NCI-H1105 (cell line): ENCODE measurements around the gene USP11.

Experiments used
- DNase-seq: peaks from one replicate; lab custom pipeline; 2025; lab: John Stamatoyannopoulos, UW

Gene USP11

DNA sequence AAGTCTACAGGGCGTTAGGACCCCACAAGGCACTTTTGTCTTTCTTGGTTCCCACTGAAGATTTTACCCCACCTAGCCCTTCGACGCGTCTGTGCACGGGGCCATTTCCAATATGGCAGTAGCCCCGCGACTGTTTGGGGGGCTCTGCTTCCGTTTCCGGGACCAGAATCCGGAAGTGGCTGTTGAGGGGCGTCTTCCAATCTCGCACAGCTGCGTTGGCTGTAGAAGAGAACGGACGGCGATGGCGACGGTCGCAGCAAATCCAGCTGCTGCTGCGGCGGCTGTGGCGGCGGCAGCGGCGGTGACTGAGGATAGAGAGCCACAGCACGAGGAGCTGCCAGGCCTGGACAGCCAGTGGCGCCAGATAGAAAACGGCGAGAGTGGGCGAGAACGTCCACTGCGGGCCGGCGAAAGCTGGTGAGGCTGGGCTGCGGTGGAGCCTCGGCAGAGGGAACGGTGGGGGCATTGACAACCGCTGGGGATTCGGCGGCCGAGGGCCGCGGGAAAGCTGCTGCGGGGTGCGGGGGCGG is at the start of gene USP11:
TSS of gene USP11 (plus strand) at position 207 of the 530 bp plus-strand sequence. CDS start at position 242, 35 bp downstream.
- DNase-seq = peak; percentile 58

DNA sequence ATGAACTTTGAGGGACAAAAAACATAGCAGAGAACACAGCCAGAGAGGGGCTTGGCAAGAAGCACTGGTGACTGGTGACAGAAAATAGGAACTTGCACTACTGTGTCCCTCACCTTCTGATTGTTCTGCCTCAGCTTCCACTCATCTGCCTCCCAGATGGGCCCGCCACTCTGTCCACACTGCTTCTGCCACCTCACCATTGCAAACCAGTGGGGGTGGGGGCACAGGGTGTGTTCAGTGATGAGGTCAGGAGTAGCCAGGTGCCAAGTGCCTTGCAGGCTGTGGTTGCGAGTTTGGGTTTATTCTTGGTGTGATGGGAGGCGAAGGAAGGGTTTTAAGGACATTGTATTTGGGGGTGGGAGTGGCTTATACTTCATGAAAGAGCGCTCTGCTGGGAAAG is 48.3 kb upstream of the USP11 start:
- no peak for DNase-seq

DNA sequence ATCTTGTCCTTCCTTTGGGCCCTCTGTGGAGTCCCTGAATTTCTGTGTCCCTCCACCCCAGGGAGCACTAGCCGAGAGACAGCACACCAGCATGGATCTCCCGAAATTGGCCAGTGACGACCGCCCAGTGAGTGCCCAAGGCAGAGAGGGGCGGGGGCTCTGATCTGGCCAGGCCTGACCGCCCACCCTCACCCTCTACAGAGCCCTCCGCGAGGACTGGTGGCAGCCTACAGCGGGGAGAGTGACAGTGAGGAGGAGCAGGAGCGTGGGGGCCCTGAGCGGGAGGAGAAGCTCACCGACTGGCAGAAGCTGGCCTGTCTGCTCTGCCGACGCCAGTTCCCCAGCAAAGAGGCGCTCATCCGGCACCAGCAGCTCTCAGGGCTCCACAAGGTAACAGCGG is 47.6 kb upstream of the USP11 start:
- no peak for DNase-seq

DNA sequence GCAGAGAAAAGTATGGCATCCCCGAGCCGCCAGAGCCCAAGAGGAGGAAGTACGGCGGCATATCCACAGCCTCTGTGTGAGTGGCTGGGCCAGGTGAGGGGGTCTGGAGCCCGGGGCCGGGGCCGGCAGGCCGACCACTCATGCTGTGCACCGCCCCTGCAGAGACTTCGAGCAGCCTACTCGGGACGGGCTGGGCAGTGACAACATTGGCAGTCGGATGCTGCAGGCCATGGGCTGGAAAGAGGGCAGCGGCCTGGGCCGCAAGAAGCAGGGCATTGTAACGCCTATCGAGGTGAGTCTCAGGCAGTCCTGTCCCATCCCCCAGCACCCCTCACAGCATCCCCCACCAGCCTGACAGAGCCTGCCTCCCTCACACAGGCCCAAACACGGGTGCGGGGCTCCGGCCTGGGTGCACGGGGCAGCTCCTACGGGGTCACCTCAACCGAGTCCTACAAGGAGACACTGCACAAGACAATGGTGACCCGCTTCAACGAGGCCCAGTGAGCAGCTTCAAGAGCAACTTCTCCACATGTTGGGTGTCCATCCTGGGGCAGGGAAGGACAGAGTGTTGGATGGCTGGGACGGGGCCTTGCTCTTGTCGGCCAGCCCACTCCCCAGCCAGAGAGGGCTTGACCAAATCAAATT is 46.6 kb upstream of the USP11 start:
- DNase-seq = no peak

DNA sequence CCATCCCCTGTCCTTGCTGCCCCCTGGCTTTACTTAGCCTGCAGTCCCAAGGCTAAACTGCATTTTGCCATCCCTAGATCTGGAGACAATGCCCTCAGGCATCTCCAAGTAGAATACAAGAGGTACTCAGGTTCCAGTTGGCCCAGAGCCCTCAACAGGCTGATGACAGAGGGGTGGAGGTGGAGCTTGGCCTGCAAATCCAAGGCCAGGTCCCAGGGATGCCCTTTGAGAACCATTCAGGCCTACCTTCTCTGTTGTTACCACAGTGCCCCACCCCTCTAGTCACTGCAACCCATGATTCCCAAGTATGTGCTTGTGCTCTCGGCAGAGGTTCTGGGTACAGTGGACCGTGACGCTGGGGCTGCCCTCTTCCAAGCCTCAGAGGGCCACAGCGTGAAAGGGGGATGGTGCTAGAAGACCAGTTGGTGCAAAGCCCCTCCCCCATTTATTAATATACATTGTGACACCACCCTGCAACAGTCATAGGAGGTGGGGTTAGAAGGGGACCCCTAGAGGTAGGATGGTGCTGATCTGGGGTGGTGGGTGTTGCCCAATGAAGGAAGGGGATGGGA is 45.6 kb upstream of the USP11 start:
- DNase-seq = no peak

DNA sequence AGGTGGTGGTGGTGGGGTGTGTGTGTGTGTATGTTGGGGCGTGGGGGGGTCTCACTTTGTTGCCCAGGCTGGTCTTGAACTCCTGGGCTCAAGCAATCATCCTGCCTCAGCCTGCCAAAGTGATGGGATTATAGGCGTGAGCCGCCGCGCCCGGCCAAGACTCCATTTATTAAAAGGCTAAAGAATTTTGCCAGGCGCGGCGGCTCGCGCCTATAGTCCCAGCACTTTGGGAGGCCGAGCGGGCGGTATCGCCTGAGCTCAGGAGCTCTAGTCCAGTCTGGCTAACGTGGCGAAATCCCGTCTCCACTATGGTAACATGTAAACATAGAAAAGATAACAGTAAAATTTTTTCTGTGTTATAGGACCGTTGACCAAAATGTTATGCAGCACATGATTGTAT is 42.9 kb upstream of the USP11 start:
- no peak for DNase-seq

DNA sequence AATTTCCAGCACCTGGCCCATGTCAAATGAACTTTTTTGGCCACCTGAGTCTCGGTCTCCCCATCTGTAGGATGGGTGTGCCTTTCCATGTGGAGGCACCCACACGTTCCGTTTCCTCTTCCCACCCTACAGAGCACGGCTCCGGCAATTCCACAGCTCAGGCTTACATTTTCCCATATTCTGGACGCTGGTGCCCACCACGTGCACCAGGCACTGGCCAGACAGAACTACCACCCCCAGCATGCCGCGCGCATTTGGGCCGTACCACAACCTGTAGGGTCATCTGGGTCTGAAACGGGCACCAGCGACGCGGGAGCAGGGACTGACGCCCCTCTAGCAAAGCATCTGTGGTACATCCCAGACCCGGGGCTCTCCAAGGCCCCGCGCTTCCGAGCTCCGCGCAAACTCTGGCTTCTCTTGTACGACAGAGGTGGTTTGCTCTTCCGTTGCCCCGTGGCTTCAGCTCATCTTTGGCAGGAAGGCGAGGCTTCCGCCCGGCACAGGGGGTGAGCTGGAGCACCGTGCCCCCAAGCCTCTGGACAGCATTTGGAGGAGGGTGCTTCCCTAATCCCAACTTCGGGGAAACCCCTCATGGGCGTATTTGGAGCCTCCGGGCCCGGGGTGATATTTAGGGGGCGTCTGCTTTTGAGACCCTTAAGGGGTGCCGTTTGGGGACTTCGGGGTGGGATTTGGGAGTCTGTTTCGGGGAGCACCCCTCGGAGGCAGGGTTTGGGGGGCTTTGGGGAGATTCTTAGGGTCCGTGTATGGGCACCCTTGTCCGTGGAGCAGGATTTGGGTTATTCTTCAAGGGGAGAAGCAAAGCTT is 42.2 kb upstream of the USP11 start:
- peak; percentile 83 for DNase-seq

DNA sequence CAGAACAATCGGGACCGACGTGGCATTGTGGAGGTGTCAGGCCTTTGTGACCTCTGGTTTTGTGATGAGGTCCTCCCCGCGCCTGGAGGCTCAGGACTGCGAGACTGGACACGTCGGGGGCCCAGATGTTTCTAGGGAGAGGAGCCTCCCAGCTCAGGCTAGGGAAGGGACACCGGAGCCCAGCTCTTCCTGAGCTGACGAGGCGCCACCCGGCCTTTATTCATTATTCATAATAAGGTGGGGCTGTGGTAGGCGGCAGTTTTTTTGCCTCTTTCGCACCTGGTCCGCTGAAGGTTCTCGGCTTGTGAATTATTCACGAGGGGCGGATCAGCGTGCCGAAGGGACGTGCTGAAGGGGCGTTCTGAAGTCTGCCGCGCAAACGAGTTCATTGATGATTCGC is 41.5 kb upstream of the USP11 start:
- DNase-seq = no peak

DNA sequence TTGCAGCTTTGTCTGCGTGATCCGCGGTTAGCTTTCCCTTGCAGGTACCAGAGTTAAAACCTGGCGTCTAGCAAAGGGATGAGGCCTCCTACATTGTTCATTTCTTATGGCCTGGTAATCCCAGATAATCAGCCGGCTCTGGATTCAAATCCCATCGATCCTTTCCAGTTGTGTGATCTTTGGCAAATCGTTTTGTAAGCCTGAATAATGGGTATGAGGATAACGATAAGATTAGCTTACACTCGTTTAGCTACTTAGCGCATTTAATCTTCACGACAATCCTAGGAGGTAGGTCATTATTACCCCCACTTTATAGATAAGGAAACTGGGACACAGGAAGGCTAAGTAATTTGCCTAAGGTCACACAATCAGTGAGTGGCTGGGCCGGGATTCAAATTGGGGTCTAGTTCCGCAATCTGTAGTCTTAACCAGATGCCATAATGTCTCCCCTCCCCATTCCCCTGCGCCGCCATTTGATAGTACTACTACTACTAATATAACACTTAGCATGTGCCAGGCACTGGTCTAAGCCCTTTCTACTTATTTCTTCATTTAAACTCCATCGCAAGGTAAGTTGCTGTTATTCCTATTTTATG is 40.9 kb upstream of the USP11 start:
- no peak for DNase-seq

DNA sequence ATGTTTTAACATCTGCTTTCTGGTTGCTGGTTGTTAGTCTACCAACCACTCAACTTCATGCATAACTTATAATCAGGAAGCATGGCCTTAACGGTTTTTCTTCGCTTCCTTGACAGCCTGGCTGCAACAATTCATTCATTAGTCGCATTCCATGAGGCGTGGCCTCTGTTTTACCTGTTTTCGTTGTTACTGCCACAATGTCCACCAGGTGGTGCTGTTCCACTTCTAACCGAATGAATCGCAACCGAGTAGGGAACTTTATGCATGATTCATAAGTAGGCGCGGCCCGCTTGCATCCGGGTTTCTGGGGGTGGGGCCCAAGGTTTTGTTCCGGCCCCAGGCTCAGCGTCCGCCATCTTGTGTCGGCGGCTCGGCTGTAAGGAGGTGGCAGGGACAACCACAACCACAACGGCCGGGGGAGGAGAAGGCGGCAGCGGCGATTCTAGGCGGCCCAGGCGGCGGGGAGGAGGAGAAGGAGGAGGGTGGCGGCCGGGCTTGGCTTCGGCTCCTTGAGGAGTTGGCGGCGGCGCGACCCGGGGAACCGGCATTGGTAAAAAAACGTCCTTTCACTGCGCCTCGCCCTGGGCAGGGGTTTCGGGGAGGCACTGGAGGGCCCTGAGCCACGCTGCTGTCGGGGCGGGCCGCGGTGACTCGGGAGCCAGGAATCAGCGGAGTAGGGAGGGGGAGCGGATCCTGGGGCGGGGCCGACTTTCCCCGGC is 39.2 kb upstream of the USP11 start, which contains the start of gene UBA1:
TSS of gene UBA1 (plus strand) at position 355 of the 719 bp plus-strand sequence. CDS start 4,974 bp downstream, outside the sequence.
- DNase-seq = peak; percentile 90

DNA sequence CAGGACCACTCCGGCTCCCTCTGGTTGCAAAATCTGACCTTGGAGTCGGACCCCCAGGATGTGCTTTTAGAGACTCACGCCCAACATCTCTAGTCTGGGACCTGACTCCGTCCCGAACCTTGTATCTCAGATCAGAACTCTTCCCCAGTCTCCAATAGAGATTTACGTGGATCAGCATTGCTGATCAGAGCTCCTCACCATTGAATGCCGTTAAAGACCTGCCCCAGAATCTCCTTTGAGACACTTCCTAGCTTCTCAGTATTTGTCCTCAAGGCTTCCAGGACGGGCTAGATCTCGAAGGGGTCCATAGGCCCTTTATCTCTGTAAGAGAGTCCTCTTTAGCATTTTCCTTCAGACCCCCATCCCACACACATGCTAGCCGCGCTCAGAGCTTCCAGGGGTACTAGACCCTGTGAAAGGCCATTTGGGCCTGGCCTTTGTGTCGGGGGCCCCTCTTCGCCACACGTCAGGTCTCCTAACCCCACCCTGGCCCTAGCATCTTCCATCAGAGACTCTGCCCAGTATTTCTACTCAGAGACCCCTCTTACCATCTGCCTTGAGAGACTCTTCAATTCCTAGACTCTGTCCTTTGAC is 38.5 kb upstream of the USP11 start:
- DNase-seq = no peak

DNA sequence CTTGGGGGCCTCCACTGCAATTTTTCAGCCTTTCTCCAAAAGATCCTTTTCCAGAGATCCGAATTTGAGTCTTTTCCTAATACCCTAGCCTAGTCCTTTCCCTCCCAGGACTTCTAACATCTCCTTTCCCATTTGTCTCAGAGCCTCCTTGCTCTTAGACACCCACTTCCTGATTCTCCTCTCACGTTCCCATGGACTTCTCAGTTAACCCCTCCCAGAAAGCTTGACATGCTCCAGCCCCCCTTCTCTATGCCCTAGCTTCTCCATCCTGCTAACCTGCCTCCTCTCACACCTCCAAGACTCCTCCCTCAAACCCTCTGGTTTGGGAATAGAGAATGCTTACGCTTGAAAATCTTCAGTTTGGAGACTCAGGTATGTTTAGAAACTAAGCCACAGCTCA is 36.7 kb upstream of the USP11 start:
- no peak for DNase-seq

DNA sequence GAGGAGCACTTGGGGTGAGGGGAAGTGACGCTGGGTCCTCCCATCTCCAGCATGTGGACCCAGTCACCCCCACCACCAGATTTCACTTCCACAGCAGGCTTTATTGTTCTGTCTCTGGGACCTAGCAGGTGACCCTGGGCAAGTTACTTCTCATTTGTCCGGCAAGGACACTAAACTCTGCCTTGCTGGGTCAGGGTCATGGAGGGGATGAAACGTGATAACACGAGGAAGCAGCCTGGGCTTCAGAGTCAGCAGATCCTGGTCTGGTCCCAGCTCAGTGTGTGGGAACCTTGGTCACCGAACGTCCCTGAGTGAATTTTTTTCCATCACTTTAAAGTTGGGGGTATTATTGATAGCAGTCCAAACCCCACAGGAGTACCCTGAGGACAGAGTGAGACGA is 35.3 kb upstream of the USP11 start:
- no peak for DNase-seq

DNA sequence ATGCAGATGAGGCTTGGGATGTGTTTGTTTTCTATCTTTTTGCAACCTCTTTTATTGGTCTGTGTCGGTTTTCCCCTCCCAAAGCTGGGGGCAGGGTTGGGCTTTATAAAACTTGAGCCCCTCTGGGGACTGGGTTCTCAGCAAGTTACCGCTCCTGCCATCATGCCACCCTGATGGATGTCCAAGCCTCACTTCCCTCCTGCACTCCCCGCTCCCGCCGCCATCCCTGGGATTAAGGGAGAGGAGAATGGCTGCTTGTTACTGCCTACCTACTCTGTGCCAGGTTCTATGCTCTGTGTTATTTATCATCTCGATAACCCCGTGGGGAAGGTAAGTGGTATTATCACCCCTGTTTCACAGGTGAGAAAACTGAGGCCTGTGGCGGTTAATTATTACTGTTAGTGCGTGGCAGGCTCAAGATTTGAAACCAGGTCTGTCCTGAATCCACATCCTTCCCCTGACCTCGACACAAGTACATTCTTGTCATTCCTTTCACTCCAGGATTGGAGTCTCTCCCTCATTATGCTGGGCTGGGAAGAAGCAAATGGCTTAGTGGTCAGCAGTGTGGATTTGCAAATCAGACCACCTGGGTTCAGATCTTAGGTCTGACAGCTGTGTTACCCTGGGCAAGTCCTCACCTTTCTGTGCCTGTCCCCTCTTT is 34.7 kb upstream of the USP11 start:
- no peak for DNase-seq

DNA sequence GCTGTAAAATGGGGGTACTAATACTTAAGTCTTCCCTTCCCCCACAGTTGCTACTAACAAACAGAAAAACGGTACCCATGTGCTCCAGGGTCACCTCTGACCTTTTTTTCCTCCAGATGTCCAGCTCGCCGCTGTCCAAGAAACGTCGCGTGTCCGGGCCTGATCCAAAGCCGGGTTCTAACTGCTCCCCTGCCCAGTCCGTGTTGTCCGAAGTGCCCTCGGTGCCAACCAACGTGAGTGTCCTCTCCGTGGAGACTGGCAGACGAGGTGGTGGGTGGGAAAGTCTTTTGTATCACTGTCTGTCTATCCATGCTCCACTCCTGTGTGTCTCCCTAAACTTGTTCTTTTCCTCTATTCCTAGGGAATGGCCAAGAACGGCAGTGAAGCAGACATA is 34.1 kb upstream of the USP11 start:
- no peak for DNase-seq

DNA sequence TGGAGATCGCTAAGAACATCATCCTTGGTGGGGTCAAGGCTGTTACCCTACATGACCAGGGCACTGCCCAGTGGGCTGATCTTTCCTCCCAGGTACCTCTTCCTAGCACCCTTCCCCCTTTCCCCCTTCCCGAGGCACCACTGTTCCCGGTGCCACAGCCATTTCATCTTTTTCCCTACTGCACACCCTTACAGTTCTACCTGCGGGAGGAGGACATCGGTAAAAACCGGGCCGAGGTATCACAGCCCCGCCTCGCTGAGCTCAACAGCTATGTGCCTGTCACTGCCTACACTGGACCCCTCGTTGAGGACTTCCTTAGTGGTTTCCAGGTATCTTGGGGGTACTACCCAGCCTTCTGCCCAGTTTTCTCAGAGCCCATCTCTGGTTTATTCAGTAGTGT is 33.5 kb upstream of the USP11 start:
- DNase-seq = no peak

DNA sequence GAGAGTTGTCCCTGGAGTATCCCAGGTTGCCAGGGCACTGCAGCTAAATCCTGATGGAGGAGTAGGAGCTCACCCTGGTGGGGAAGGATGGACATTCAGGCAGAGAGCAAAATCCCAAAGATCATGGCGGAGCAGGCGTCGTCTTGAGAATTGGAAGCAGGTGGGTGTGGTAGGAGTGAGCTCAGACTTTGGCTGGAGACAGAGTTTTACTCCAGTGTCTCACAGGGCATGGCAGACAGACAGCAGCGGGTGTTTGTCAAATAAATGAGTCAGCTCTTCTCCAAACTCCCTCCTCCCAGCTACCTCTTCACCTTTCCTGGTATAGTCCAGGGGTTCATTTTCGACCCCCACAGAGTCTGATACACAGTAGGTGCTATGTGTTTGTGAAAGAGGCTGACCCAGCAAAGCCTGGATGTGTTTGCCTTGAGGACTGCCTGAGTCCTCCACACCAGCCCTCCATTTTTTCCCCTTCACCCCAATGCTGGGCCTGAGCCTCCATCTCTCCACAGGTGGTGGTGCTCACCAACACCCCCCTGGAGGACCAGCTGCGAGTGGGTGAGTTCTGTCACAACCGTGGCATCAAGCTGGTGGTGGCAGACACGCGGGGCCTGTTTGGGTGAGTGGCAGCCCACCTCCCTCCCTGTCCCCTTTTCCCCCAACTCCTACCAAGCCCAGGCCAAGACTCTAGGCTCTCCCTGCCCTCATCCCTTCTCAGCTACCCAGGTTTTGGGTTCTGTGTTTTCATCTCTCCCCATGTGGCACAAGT is 32.2 kb upstream of the USP11 start:
- no peak for DNase-seq

DNA sequence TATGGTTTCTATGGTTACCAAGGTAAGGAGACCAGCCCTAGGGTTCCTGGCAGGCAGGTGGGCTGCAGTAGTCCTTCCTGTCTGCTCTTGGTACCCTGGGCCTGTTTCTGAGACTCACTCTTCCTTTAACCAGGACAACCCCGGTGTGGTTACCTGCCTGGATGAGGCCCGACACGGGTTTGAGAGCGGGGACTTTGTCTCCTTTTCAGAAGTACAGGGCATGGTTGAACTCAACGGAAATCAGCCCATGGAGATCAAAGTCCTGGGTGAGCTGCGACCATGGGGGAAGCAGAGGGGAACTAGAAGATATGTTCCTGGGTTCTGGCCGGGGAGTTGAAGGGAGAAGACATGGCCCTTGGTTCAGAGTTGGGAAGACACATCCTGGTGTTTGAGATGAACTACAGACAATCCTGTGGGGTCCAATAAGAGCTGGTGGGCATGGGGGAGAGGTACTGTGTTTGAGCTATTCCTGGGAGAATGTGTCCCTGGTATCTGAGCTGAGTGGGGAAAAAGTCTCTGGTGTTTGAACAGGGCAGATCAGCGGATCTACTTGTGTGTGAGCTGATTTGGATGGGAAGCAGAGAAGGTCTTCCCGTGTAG is 31.4 kb upstream of the USP11 start:
- DNase-seq = no peak

DNA sequence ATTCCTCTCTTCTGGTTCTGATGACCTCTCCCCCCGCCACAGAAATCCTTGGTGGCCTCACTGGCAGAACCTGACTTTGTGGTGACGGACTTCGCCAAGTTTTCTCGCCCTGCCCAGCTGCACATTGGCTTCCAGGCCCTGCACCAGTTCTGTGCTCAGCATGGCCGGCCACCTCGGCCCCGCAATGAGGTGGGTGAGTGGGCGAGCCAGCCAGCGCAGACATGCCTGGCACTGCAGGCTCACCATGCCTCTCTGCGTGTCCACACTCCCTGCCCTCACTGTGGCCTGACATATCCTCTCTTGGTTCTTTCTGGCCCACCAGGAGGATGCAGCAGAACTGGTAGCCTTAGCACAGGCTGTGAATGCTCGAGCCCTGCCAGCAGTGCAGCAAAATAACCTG is 30.5 kb upstream of the USP11 start:
- no peak for DNase-seq

DNA sequence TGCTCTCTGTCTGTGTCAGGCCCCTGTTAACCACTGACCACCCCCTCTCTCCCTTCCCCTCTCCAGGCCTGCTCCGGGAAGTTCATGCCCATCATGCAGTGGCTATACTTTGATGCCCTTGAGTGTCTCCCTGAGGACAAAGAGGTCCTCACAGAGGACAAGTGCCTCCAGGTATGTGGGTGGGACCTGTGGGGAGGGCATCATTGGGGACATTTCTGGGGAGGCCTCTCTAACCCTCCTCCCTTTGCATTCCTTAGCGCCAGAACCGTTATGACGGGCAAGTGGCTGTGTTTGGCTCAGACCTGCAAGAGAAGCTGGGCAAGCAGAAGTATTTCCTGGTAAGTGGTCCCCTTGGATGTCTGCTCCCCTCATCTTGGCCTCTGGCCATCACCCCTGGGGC is 29.9 kb upstream of the USP11 start:
- DNase-seq = no peak
